HepG2 (cell line): Measurements from ENCODE around the gene ZC2HC1B. TPM values are rescaled to one million over a fixed set of nuclear protein-coding genes. Genes with fewer than 3 reads are reported as not detected.

Experiments
- AGO1 ChIP-seq: fragments of 200-400 bp; formaldehyde crosslinking; IDR thresholded peaks from 2 replicates; pipeline ENCODE4 v1.6.1; 2017; ENCODE audit warnings: mild to moderate bottlenecking, low read depth, low read length, moderate library complexity; ENCODE audit not compliant: poor library complexity, severe bottlenecking
- GATA4 ChIP-seq: sonication (generic); IDR thresholded peaks from 2 replicates; pipeline ENCODE4 v1.6.1; 2016; ENCODE audit warnings: antibody characterized with exemption, low read depth, borderline replicate concordance
- HNF4G ChIP-seq, 2 experiments: sonication (generic) in 1 of 2; formaldehyde crosslinking in 1 of 2; IDR thresholded peaks; 2 replicates each; pipeline versions ENCODE4 v1.4.0 to v1.6.1; 2011 to 2020; ENCODE audit warnings: borderline replicate concordance in 2 of 2, low read depth in 2 of 2, mild to moderate bottlenecking in 2 of 2, low read length in 1 of 2, missing genetic modification reagents in 1 of 2, moderate library complexity in 1 of 2
- HNRNPL ChIP-seq: fragments of 200-400 bp; formaldehyde crosslinking; IDR thresholded peaks from 2 replicates; pipeline ENCODE4 v1.6.1; 2017; ENCODE audit warnings: mild to moderate bottlenecking, low read depth, low read length
- IRF9 ChIP-seq: sonication (generic); formaldehyde crosslinking; IDR thresholded peaks from 2 replicates; pipeline ENCODE4 v1.8.0; 2022; ENCODE audit warnings: missing genetic modification reagents, mild to moderate bottlenecking, borderline replicate concordance
- NBN ChIP-seq: fragments of 450-650 bp; conservative IDR thresholded peaks from 2 replicates; pipeline ENCODE4 v1.6.1; 2017
- NFKBIZ ChIP-seq: IDR thresholded peaks from 2 replicates; pipeline ENCODE4 v1.6.1; 2018; ENCODE audit warnings: missing genetic modification reagents, missing compliant biosample characterization
- NFRKB ChIP-seq: fragments of 450-650 bp; IDR thresholded peaks from 2 replicates; pipeline ENCODE4 v1.6.1; 2017
- REST ChIP-seq, 2 experiments: IDR thresholded peaks; 2 replicates each; pipeline ENCODE4 v1.6.1; 2011 to 2012; ENCODE audit warnings: low read length in 2 of 2, borderline replicate concordance in 1 of 2, low read depth in 1 of 2, mild to moderate bottlenecking in 1 of 2, moderate library complexity in 1 of 2
- ZNF367 ChIP-seq: sonication (generic); formaldehyde crosslinking; IDR thresholded peaks from 2 replicates; pipeline ENCODE4 v1.4.0; 2020; ENCODE audit warnings: missing genetic modification reagents, borderline replicate concordance
- ZNF431 ChIP-seq: sonication (generic); formaldehyde crosslinking; IDR thresholded peaks from 2 replicates; pipeline ENCODE4 v1.9.0; 2022; ENCODE audit warnings: missing genetic modification reagents, low read depth, mild to moderate bottlenecking, borderline replicate concordance
- ZNF768 ChIP-seq: sonication (generic); formaldehyde crosslinking; IDR thresholded peaks from 2 replicates; pipeline ENCODE4 v1.4.0; 2020; ENCODE audit warnings: missing genetic modification reagents
- polyA plus RNA-seq, 8 experiments: library from polyadenylated mRNA; depleted of rRNA in 3 of 8; stranded (reverse) in 7 of 8; unstranded in 1 of 8; fragments of >200 nt; fragmentation: Illumina TruSeq in 4 of 8; extraction: Trizol in 4 of 8; gene quantifications; 2 replicates each; pipeline versions ENCODE4 v1.2.1 to v1.2.3, GENCODE V29; 2011 to 2016; ENCODE audit warnings: low read depth in 4 of 8, missing spikeins in 1 of 8, mixed read lengths in 1 of 8; ENCODE audit not compliant: insufficient read depth in 1 of 8
- total RNA-seq, 5 experiments: library from RNA; depleted of rRNA; stranded (reverse); fragments of >200 nt; fragmentation: Illumina TruSeq; extraction: Trizol; gene quantifications; 2 replicates each; pipeline ENCODE4 v1.2.3, GENCODE V29; 2016; ENCODE audit warnings: low read depth in 1 of 5
- TF ChIP-seq, protein P1 (sequence below), 2 experiments: sonication (generic) in 1 of 2; formaldehyde crosslinking in 1 of 2; IDR thresholded peaks; 2 replicates each; pipeline versions ENCODE4 v1.6.1 to v1.9.0; 2014 to 2022; ENCODE audit warnings: antibody characterized with exemption in 1 of 2, borderline replicate concordance in 1 of 2, inconsistent platforms in 1 of 2, low read depth in 1 of 2, missing genetic modification reagents in 1 of 2

ZC2HC1B gene
- total and polyA plus RNA-seq, 2 of the 13 experiments (the other 11 are each of a cell fraction or from before 2014, with no cell fraction given): not detected

DNA sequence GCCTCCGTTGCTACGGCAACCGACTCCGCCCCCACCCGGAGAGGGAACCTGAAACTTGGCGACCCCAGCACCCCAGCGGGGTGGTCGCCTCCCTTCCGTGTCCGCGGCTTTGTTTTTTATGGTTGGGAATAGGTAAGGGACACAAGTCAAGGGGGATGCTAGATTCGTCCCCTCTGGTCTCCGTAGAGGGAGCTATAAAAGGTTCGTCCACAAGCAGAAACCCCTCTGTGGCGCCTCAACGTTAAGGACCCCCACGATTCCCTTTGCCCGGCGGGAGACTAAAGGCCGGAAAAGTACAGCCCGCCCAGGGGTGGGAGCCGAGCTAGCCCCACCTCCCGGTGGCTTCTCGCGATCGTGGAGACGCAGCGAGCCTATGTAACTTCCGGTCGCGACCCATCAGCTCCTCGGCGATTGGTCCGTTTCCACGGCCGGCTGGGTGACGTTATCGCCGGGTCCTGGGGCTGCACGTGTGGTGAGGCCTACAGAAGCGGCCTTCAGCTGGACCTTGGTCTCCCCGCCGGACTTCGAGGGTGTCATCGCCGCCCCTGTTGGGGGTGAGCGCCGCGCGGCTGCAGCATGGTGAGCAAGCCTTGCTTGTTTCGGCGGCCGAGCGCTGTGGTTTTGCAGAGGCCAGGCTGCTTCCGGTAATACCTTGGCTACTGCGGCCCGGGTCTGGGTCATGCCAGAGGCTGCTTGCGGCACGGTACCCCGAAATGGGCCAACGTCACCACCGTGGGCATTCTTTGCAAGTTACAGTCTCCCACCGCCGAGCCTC is 21.2 kb upstream of the ZC2HC1B start, which contains the start of gene LTV1 (continued):
- TF ChIP-seq IRF9 (CRISPR knock-in tag): peak; percentile 98
- TF ChIP-seq ZNF367 (CRISPR knock-in tag): peak; percentile 94; the same call in 1 of the 2 replicates
- TF ChIP-seq ZNF431 (CRISPR knock-in tag): no peak; the same call in 1 of the 2 replicates
- TF ChIP-seq HNRNPL: peak; percentile 88
- peak in 1 of 2 experiments; percentile 65; a peak in 1 of 4 replicates for TF ChIP-seq REST (IDR thresholded peaks at IDR 0.05; ENCODE audit: borderline replicate concordance in 1 of 2, low read depth in 1 of 2, low read length in 2 of 2)
- no peak for TF ChIP-seq NBN
- TF ChIP-seq HNF4G (IDR thresholded peaks at IDR 0.05; ENCODE audit: borderline replicate concordance, low read depth, low read length): peak; percentile 83
- TF ChIP-seq HNF4G (CRISPR knock-in tag; IDR thresholded peaks at IDR 0.05; ENCODE audit: borderline replicate concordance, low read depth): peak; percentile 94
- TF ChIP-seq NFKBIZ: peak; percentile 88
- TF ChIP-seq GATA4: peak; percentile 22; the same call in 1 of the 2 replicates
- TF ChIP-seq, protein P1, sequence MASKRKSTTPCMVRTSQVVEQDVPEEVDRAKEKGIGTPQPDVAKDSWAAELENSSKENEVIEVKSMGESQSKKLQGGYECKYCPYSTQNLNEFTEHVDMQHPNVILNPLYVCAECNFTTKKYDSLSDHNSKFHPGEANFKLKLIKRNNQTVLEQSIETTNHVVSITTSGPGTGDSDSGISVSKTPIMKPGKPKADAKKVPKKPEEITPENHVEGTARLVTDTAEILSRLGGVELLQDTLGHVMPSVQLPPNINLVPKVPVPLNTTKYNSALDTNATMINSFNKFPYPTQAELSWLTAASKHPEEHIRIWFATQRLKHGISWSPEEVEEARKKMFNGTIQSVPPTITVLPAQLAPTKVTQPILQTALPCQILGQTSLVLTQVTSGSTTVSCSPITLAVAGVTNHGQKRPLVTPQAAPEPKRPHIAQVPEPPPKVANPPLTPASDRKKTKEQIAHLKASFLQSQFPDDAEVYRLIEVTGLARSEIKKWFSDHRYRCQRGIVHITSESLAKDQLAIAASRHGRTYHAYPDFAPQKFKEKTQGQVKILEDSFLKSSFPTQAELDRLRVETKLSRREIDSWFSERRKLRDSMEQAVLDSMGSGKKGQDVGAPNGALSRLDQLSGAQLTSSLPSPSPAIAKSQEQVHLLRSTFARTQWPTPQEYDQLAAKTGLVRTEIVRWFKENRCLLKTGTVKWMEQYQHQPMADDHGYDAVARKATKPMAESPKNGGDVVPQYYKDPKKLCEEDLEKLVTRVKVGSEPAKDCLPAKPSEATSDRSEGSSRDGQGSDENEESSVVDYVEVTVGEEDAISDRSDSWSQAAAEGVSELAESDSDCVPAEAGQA (IDR thresholded peaks at IDR 0.05; ENCODE audit: low read depth): peak; percentile 87
- TF ChIP-seq, protein P1 (CRISPR knock-in tag; IDR thresholded peaks at IDR 0.05; ENCODE audit: borderline replicate concordance): peak; percentile 97
- TF ChIP-seq NFRKB: no peak
- no peak for TF ChIP-seq AGO1
- TF ChIP-seq ZNF768 (CRISPR knock-in tag): peak; percentile 88; the same call in 1 of the 2 replicates
